Stimulated activated naive CD4-positive, alpha-beta T cell treated with Interleukin-2 at 50 U/mL for 16 hours (primary cell): ENCODE results near the gene ATP1B1.

ENCODE experiments used
- DNase-seq: peaks from one replicate; lab custom pipeline; 2025; lab: John Stamatoyannopoulos, UW

Gene ATP1B1

DNA sequence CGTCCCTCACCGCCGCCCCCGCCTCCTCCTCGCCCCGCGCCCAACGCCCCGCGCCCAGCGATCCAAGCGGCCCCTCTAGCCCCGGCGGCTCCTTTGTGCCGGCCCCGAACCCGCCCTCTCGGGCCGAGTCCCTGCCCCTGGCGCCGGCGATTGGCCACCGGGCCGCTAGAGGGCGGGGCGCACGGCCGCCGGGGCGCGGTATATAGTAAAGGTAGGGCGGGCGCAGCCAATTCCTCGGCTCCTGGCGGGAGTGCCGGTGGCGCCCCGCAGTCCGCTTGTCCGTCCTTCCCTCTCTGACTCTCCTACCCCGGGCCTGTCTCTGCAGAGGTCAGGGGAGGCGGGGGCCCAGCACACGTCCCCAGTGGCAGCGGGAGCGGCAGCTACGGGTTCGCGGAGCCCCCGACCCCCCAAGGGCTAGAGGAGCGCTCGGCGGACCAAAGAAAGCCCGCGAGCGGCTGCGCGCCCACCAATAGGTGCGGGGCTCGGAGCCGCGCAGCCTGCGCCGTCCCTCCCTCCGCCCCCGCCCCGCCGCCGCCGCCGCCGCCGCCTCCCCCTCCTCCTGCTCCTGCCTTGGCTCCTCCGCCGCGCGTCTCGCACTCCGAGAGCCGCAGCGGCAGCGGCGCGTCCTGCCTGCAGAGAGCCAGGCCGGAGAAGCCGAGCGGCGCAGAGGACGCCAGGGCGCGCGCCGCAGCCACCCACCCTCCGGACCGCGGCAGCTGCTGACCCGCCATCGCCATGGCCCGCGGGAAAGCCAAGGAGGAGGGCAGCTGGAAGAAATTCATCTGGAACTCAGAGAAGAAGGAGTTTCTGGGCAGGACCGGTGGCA, at the start of gene ATP1B1:
Gene ATP1B1 (plus strand): TSS at position 596 of the 826 bp plus-strand sequence. CDS start 140 bp downstream, at position 736.
- DNase-seq: peak; percentile 79

DNA sequence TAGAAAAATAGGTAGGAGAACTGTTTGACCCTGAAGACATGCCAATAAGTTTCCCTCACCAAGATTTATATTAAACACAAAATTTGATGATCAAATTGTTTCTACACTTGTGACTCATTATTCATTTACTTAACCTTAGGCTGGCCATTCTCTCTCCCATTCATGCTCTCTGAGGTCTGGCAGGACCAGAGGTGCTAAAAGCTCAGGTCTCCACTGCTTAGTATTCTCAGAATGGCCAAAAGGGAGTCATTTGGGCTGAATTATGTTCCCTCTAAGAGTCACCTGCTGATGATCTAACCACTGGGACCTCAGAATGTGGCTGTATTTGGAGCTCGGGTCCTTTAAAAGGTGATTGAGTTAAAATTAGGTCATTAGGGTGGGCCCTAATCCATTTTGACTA, 47.1 kb upstream of the ATP1B1 start:
- no peak for DNase-seq

DNA sequence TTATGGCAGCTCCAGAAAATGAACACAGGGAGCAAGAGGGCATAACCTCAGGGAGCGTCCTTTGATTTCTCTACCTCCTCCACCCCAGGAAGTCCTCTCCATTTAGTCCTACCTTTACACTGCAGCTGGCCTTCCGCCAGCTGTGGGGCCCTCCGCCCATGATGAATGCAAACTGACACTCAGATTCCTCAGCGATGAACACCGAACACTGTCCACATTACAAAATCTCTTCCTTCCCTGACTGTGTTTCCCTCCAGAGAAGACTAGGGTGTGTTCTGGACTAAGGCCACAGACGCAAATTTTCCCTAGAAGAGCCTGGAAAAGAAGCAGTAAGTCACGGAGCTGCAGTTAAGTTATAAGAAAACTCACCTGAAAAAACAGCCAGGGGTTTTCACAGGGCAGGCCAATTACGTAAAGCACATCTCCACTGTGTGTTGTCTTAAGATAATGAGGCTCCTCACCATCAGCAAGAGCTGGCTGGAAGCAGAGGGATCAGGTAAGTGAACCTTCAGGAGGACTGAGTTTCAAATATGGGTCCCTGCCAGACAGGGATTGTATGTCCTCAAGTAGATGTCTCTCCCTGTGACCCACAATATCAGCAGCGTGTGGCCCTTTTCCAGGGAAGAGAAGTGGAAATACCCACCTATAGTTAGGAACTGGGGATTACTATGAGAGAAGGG, 46.3 kb upstream of the ATP1B1 start:
- DNase-seq: no peak

DNA sequence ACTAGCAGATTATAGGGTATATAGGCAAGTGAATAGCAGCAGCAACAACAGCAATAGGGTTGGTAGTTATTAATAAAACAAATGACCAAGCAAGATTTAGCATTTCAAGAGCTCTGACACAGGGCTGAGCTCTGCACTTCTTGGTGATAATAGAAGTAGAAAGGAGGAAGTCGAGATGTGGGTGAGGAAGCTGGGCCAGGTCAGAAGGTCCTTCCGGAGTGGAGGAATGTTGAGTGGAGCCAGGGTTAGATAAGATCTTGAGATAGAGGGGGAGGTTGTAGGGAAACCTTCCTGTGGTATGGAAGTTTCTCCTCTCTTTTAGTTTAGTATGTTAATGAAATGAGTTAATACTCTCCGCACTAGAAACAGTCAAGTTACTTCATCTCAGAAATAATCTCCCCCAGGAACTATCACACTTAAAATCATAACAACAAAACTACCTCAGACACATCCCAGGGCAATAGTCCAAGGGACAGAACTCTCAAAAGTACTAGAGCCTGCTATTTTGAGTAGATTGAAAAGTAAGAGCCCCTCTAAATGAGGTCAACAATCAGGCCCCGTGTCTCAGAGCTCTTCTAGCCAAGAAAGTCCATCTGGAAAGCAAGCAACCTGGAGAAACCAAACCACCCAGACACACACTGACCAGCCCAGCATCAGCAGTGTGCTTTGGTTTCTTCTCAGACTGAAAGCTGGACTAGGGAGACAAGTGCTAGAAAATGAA, 45.4 kb upstream of the ATP1B1 start:
- no peak for DNase-seq

DNA sequence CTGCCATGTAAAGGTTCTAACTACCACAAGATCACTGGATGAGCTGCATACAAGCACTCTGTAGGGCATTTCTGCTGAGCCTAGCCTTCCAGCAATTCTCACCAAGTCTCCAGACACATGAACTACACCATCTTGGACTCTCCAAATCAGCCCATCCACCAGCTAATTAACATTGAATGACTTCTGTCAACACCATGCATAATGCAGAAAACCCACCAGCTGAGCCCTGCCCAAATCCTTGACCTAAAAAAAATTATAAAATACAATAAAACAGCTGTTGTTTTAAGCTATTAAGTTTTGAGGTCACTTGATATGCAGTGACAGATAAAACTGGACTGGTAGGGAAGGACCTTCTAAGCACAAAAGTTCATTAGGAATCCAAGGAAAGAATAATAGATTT, 44.3 kb upstream of the ATP1B1 start:
- no peak for DNase-seq

DNA sequence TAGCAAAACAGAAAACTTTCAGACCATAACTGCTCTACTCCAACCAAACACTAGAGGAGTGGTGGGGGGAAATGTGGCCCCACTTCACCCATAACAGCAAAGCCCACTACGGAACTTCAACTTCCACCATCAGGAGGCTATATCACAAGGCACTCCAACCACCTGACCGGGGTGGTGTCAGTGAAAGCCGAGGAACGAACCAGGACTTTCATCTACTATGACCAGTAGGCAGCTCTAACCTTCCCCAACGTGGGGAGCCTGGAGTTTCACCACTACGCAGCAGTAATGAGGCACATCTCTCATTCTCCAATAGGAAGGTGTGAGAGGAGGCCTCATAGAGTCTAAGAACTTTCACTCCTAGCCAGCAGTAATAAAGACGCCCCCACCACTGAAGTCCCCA, 42.4 kb upstream of the ATP1B1 start:
- DNase-seq: no peak

DNA sequence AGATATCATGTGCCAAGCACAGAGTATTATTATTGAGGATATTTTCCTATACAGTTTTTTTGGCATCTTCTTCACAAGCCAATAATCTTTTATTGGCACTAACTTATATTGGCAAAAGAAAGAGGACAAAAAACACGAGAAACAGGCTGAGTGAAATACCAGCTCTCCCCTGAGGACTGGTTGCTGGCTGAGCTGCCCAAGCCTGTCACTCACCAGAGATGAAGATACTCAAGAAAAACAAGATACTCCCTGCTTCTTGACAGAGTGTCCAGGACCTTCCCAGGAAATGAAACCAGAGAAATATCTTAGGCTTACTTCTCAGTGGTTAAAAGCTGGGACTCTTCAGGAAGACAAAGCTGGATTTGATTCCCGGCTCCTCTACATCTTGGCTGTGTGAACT, 35.9 kb upstream of the ATP1B1 start:
- DNase-seq: no peak

DNA sequence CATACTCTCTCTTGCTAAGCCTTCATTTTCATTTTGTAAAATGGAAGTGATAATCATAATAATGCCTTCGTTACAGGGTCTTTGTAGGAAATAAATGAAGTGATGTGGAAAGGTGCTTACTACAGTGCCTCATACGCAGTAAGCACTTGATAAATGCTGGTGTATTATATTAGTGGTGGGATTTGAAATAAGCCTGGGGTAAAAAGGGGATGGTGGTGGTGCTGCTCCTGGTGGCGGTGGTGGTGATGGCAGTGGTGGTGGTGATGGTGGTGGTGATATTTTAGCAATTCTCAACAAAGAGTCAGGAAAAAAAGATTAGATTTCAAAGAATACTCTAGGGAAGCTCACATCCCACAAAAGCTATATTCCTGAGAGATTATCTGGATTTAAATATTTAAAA, 35.5 kb upstream of the ATP1B1 start:
- no peak for DNase-seq

DNA sequence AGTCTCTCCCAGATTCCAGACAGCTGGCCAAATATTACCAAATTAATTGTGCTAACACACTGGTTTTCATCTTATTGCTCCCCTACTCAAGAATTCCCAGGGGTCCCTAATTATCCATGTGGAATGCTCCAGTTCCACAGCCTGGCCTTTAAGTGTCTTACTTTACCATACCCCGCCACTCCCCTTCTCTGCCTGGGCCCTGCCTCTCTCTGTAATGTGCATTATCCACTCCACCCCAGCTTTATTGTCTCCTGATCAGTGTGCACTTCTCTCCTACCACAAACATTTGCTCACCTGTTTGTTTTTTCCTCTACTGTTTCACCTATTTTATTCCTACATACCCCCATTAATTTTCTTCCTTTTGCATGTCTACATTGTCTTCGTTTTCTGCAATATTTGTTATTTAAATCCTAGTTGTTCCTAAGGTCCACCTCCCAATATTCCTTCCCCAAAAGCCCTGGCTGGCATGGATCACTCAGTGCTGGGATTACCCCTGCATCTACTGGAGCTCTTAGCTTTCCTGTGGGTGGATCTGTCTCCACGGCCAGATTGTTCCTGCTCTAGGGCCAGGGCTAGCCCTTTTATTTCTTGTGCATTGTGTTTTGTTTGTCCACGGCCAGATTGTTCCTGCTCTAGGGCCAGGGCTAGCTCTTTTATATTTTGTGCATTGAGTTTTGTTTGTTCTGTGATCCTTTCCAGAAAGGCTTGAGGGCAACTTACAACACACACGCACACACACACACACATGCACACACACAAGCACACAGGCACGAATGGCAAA, 33.4 kb upstream of the ATP1B1 start:
- no peak for DNase-seq

DNA sequence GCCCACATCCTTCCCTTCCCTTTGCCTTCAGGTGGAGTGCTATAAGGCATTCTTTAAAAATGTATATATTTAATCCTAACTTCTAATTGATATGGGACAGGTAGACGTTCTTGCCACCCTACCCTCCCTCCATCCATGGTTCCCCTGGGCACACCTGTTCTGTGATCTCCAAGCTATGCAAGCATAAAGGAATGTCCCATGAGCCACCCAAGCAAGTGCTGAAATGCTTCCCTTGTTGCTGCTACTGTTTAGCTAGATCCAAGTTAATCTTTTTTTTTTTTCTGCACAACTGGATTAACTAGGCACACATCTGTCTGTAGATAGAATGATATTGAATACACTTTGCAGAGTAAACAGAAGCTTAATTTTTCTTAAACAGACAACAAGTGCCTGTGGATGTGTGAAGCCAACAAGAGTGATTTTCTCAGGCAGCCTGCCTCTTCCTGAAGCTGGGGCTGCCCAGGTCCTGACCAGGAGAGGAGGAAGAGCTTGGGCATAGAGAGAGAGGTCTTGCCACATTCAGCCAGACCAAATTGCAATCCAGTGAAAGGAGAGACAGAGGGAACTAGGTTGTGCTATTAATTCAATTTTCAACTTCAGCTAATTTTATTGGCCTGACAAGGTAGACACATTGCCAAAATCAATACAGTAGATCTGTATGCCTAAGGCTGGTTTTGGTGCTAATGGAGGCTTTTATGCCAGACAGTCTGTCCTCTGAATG, 28.2 kb upstream of the ATP1B1 start:
- DNase-seq: no peak

DNA sequence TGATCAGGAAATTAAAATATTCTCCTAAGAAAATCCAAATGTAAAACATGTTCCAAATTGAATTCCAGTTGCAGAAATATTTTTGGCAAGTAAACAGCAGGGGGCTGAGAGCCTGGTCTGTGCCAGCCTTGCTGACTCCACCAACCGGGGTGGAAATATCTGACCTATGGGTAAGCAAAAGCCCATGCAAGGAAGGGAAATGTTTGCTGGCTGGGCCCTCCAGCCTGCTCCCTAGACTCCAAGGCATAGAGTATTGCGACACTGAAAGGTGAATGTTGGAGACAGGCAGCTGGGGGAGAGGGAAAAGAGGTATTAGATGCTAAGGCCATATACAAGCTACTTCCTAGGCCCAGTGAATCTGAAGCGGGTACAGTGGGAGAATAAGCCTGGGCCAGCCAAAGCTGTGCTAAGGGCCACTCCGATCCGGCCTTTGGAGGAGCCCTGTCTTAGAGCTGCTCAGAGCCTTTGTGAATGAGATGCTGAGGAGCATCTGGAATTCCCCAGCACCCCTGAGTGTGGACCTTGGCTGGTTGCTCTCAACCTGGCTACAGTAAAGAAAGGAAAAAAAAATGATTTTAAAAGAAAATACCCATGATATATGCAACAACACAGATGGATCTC, 24.9 kb upstream of the ATP1B1 start:
- DNase-seq: no peak

DNA sequence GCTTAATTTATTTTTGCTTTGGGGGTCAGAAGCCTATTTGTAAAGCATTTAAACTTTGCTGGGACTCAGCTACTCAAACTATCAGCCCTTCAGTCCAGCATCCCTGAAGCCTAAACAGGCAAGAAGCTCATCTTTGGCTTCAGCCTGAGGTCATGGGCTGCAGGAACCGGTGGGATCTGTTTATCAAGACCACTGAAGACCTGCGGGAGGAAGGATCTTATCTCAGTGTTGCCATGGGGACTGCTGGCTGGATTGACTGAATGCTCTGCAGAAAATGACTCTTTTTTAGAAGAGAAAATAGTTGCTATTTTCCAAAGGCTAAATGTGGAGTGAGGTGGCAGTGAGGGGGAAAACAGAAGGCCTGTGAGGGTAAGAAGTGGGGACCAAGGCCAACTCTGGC, 20.6 kb upstream of the ATP1B1 start:
- no peak for DNase-seq

DNA sequence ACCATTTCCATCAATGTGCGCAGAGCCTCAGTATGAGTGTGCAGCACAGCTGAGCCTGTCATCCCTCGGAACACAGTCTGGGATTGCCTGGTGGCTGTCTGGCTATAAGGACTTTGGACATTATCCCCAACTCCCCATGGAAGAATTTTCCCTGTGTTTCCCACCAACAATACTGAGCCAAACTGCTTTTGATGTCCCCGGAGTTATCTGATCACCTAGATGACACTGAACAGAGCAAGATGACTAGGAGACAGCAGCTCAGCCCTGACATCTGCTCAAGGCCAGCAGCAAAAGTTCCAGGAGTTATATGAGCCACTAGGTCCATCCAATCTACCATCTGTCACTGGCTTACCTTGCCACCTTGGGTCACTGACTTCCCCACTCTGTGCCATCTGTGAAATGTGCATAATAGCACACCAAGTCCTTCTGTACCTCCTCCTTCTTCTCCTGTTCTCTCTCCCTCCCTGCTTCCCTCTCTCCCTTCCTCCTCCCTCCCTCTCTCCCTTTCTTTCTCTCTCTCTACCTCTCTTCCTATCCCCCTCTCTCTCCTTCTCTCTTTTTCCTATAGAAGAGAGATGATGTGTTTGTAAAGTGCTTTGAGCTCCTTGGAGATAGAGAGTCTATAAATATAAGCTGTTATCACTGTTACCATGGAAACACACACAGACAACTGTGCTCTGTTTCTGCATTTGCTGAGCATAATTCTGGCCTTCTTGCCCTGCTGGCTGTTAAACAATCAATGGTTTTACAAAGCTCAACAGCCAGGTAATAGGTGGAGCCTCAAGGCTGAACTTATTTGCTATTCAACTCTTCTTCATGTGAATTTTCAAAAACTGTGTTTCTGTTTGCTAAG, 19.7 kb upstream of the ATP1B1 start:
- DNase-seq: no peak

DNA sequence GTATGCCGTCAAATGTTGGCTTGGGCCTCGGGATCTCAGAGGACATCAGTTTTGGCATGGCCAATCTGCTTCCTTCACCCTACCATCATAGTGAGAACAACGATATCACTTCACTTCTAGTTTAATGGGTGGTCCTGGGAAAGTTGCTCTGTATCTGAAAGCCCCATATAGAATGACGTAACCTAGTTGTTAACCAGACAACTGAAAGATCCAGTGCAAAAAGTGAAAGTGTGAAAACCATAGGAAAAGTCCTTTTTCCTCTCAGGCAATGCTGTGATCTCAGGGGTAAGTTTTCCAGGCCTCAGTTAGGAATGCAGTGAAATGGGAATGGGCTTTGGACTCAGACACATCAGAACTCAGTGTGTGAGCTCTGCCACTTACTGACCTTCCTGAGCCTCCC, 18.6 kb upstream of the ATP1B1 start:
- no peak for DNase-seq

DNA sequence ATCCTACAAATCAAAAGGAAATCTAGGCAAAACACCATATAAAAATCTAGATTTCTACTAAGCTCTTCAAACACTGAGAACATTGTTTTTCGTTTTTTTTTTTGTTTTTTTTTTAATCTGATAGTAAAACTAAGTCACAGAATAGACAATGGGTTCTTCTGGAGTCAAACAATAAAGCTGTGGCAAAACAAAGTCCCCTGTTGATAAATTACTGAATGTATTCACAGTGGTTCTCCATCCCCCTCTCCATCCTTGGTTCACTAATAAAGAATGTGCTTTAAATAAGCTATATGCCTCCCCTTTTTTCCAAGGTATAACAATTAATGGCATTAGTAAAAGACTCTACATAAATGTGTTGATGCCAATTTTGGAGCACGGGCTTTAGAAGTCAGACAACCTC, 16.7 kb upstream of the ATP1B1 start:
- DNase-seq: no peak

DNA sequence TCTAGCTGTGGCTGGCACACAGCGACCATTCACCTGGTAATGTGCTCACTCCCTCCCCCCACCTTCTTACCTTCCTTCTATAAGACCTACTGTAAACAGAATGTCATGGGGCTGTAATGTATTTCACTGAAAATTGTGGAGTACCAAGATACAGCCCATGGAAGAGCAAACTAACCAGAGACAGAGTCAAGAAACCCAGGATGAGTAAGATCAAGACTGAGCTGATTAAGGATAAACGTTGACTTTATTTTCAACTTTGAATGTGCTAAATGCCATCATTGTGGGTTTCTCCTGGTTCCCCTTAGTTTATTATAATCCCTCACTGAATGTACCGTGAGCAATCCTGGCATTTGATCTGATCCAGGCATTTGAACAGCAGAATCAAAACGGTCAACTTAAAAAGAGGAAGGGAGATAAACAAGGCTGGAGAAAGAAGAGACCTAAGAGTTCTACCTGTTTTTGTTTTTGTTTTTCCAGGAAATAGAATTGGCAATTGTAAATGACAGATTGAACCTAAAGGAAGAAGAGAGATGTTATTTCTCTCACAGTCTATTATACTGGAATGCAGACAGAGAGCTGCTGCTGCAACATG, 16.1 kb upstream of the ATP1B1 start:
- no peak for DNase-seq

DNA sequence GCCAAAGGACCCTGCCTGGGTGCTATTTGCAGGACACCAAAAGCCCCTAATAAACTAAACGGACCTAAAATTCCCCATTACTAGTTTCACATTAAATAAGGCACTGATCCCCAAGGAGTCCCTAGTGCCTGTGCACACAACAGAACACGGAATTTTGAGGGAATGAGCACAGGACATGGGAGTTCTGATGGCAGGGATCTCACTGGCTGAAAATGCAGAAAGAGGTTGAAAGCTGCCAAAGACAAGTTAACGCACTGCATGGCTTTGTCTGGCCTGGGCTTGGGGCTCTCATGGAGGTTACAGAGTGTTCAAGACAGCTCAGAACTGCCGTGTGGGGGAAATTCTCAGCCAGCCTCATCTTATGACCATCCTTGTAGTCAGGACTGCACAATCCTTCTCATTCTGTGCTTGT, 15.6 kb upstream of the ATP1B1 start:
- no peak for DNase-seq

DNA sequence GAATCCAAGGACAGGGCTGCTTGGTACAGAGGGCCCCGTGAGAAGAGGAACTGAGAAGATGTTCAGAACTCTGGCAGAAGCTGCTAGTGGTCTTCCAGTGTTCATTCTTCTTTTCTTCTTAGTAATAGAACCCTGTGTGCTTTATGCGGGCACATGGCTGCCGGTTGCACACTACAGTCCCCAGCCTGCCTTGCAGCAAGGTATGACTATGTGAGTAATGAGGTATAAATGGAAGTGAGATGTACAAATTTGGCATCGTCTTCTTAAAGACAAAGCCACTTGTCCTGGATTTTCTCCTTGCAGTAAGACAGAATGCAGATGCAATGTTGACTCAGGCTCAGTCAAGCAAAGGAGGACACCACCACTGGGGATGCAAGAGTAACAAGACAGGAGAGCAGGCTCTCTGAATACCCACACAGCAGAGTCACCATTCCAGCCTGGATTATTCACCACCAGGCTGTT, 15.0 kb upstream of the ATP1B1 start:
- DNase-seq: no peak

DNA sequence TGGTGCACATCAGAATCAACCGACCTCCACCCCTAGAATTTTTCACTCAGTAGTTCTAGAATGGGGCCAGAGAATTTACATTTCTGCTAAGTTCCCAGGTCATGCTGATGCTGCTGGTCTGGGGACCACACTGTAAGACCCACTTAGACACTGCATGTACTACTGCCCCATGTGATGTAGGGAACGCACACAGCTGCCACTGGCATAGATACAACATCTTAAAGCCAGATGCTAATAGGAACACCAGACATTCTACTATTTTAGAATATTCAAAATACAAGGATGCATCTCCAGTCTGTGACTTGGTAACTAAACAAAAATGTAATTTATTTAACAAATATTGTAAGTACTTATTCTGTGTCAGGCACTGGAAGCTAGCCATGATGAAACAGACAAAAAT, 14.1 kb upstream of the ATP1B1 start:
- no peak for DNase-seq
